ENCODE data around the gene PDPK1. TPM values are rescaled to one million over a fixed set of nuclear protein-coding genes. Genes with fewer than 3 reads are reported as not detected.
"Not testable (repeated sequence)": the region's sequence is repeated elsewhere in the genome, so short reads cannot be mapped to it uniquely, and the experiment has no call there.

The PDPK1 gene
- total RNA-seq, 1 experiment from 2014 or later, result 22.7 TPM

DNA sequence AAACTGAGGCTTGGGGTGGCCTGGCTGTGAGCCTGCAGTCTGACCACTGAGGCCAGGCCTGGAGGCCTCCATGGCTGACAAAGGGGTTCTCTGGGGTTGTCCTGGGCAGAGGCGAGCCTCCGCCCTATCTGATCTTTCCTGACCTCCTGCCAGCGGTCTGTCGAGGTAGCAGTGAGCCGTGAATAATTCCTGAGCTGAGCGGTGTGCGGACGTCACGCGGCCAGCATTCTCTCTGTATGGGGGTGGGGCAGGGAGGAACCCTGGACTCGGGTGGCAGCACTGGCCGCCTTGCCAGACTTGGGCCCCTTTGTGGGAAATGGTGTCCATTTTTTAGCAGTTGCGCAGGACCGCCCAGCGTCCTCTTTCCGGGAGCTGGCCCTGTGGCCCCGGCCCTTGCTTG lies 74.1 kb downstream of the PDPK1 start:
- not testable (repeated sequence) for DNase-seq (ENCODE audit: low read depth)

- DNase-seq (ENCODE audit: low read depth), result not testable (repeated sequence)
Measured at GRCh38 chr16:2613251-2613650, 75.4 kb downstream of the PDPK1 start.

GRCh38 chr16:2614761-2615191 lies 77.0 kb downstream of the PDPK1 start:
- no peak for DNase-seq (ENCODE audit: low read depth)

DNA sequence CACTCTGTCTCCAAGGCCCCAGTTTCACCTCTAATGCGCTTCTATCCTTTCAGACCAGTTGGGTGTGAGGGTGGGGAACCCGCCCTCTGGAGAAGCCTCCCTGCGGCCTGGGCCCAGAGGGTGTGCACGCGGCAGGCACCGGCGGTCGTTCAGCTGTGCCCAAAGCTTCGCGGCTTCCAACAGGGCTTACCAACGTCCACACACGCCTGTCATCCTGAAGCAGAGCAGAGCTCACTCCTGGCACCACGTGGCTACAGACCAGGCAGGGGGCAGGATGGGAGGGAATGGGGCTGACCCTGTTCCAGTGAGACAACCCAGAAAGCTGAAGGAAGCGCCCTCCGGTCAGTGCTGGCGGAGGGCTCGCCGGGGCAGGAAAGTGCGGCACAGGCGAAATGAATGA lies 81.1 kb downstream of the PDPK1 start:
- not testable (repeated sequence) for DNase-seq (ENCODE audit: low read depth)

DNA sequence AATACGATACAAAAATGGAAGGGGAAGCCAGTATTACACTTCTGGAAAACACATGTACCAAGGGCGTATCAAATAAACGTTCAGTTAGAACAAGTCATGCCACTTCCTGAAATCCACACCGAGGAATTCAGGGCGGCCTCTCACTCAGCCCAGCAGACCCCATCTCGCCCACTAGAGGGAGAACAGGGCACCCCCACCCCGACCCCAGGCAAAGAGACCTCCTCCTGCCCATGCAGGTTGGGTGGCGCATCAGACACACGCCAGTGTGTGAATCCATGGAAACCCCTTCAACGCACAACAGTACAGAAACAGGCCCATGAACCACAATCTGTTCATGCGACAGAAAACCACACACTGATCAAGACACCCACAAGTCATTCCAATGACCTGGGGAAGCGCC lies 81.8 kb downstream of the PDPK1 start:
- DNase-seq (ENCODE audit: low read depth), result not testable (repeated sequence)

- DNase-seq (ENCODE audit: low read depth), result not testable (repeated sequence)
Measured at GRCh38 chr16:2620870-2621269, 83.0 kb downstream of the PDPK1 start.

DNA sequence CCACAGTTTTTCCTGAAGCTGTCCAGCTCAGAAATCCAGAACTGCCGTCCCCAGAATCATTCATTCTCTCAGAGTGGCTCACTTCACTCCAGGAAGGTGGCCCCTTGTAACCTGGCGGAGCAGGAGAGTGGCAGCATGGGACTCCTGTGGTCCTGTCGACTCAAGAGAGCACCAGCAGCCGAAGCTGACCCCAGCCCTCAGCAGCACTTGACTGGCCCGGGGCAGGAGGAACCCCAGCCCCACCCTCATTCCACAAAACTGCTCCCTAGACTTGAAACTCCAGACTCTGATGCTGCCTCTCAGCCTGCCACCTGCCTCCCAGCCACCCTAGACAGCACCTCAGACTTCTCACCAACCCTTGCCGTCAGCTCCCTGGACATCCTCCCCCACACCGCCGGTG lies 83.6 kb downstream of the PDPK1 start:
- DNase-seq (ENCODE audit: low read depth), result not testable (repeated sequence)

- DNase-seq (ENCODE audit: low read depth), result not testable (repeated sequence)
Measured at GRCh38 chr16:2627075-2627474, 89.3 kb downstream of the PDPK1 start.

DNA sequence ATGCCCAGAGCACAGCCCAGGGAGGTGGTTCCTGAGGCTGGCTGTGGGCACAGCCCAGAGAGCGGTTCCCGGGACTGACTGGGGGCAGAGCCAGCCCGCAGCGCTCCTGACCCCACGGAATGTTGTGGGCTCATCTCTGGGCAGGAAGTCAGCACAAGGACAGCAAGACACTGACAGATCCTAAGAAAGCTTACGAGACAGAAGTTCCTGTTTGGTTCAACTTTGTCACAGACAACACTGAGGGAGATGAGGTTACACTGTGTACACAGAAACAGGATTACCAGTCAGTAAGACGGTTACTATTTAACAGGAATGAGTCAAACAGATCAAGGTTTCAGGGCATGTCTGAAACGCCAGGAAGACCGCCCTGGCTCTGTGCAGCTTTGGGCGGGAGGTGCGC lies 93.4 kb downstream of the PDPK1 start:
- not testable (repeated sequence) for DNase-seq (ENCODE audit: low read depth)

GRCh38 chr16:2632291-2632690 lies 94.5 kb downstream of the PDPK1 start:
- not testable (repeated sequence) for DNase-seq (ENCODE audit: low read depth)

- DNase-seq (ENCODE audit: low read depth), result not testable (repeated sequence)
Measured at GRCh38 chr16:2639071-2639721, 101.4 kb downstream of the PDPK1 start.

- not testable (repeated sequence) for DNase-seq (ENCODE audit: low read depth)
Measured at GRCh38 chr16:2639722-2640072, 101.9 kb downstream of the PDPK1 start.

- DNase-seq (ENCODE audit: low read depth), result not testable (repeated sequence)
Measured at GRCh38 chr16:2642561-2642960, 104.7 kb downstream of the PDPK1 start.

- not testable (repeated sequence) for DNase-seq (ENCODE audit: low read depth)
Measured at GRCh38 chr16:2644754-2645453, 107.1 kb downstream of the PDPK1 start.

- not testable (repeated sequence) for DNase-seq (ENCODE audit: low read depth)
Measured at GRCh38 chr16:2651268-2651871, 113.5 kb downstream of the PDPK1 start.

Other genes starting within 250 kb of the PDPK1 start
- 0.29 and 0.32 TPM in 2 replicates for gene ABCA3, start 197.3 kb upstream of the PDPK1 start, total RNA-seq (2014; rRNA removed)
- 33.5 and 34.6 TPM in 2 replicates for gene CCNF, start 108.6 kb upstream of the PDPK1 start, total RNA-seq (2014; rRNA removed)
- 32.0 and 34.4 TPM in 2 replicates for gene TEDC2, start 77.9 kb upstream of the PDPK1 start, total RNA-seq (2014; rRNA removed)
- 0.11 TPM in 1 of 2 replicates, not detected in the other for gene NTN3, start 66.7 kb upstream of the PDPK1 start, total RNA-seq (2014; rRNA removed)
- gene TBC1D24, start 62.9 kb upstream of the PDPK1 start, total RNA-seq (2014; rRNA removed), result 12.5 and 13.3 TPM in 2 replicates
- gene ATP6V0C, start 24.1 kb upstream of the PDPK1 start, total RNA-seq (2014; rRNA removed), result 31.9 and 42.3 TPM in 2 replicates
- gene AMDHD2, start 17.6 kb upstream of the PDPK1 start, total RNA-seq (2014; rRNA removed), result 54.6 and 55.9 TPM in 2 replicates
- gene CEMP1, start 6.6 kb upstream of the PDPK1 start, total RNA-seq (2014; rRNA removed), result not detected in 2 replicates
- gene KCTD5, start 144.5 kb downstream of the PDPK1 start, total RNA-seq (2014; rRNA removed), result 39.8 and 40.9 TPM in 2 replicates
- gene PRSS27, start 182.2 kb downstream of the PDPK1 start, total RNA-seq (2014; rRNA removed), result 1.0 and 1.4 TPM in 2 replicates
- gene SRRM2, start 214.6 kb downstream of the PDPK1 start, total RNA-seq (2014; rRNA removed), result 66.8 and 84.7 TPM in 2 replicates
- gene ELOB, start 239.3 kb downstream of the PDPK1 start, total RNA-seq (2014; rRNA removed), result 454 and 1,311 TPM in 2 replicates
- not detected in 2 replicates for gene PRSS33, start 249.5 kb downstream of the PDPK1 start, total RNA-seq (2014; rRNA removed)